Activated naive CD4-positive, alpha-beta T cell treated with Interleukin-2 at 50 U/mL for 16 hours (primary cell): ENCODE data around the gene MAP4K1.

Source experiments
- DNase-seq: peaks from one replicate; pipeline ENCODE4 v3.0.0-alpha.2; 2020

The MAP4K1 gene

GRCh38 chr19:38543286-38543806, 74.4 kb downstream of the MAP4K1 start:
- no peak for DNase-seq

GRCh38 chr19:38542040-38542439, 75.7 kb downstream of the MAP4K1 start:
- no peak for DNase-seq

DNA sequence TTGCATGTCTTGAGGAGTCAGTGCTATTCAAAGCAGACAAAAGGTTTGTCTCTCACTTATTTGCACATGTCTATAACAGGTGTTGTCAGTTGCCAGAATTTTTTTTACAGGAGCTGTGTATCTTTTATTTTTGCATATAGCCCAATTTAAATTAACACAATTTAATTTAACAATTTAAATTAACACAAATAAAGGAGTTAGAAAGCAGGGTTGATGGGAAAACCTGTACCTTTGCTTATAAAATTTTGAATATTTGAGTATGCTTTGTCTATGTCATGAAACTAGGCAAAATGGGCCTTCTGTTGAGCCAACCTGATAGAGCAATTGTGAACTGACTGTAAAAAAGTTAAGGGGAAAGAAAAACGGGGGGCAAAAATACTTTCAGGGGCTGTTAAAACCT, 78.0 kb downstream of the MAP4K1 start:
- no peak for DNase-seq

DNA sequence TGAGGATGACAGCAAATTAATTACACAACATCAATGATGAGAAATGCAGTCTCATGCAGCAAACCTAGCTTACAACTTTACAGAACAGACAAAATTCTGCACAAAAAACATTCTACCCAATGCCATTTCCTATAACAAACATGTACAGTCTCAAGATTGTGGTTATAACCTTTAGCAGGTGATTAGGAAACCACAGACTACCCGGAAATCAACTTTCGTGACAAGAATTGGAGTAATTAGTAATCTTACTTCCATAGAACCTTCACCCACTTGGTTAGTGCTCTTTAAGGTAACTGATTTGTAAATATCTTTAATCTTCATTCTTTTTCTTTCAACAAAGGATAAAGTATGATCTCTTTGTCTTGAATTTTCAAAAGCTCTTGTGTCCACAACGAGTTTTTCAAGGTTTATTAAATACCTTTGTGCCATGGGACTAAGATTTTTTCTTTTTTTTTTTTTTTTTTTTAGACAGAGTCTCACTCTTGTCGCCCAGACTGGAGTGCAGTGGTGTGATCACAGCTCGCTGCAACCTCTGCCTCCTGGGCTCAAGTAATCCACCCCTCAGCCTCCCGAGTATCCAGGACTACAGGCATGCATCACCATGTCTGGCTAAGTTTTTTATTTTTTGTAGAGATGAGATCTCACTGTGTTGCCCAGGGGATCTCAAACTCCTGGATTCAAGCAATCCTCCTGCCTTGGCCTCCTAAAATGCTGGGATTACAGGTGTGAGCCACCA, 78.8 kb downstream of the MAP4K1 start:
- peak; percentile 39 for DNase-seq

DNA sequence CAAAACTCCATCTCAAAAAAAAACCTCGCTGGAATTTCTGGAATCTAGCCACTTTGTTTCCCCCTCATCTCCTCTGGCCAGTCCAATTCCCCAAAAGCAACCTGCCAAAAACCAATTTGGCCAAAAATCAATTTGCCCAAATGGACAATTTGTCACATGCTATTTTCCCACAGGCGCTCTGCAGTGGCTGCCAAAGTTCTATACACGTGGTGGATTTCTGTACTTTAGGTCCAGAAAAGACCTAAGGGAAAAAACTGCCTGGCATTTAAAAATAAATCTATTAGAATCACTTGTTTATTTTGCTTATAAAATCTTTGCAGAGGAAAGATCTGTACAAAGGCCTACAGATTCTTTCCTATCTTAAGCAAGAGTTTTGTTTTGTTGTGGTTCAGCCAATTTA, 79.4 kb downstream of the MAP4K1 start:
- no peak for DNase-seq
